Measurements from ENCODE around the gene EEF1AKMT4. TPM values are rescaled to one million over a fixed set of nuclear protein-coding genes. Genes with fewer than 3 reads are reported as not detected.

The EEF1AKMT4 gene
- total and polyA plus RNA-seq, 2 of the 8 experiments (the other 6 are each of a cell fraction or from before 2014, with no cell fraction given), result 9.3 to 30.1 TPM

DNA sequence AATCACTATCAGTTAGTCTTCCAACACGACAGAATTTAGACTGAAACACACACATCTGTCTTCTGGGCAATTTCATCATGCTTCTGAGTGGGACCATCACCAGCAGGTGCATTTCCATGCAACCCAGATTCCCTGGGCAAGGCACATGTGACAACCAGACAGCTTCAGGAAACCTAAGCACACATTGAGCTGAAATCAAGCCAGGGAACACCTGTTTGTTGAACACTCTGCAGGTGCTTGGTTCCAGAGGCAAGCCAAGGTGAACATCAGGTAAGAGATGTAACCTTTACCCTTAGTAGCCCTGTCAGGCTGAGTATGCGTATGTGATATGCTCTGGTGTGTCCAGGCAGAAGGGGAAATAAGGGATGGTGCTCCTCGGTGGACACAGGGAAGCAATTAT lies 46.3 kb downstream of the EEF1AKMT4 start:
- H3K79me1 ChIP-seq (ENCODE audit: low read depth, low read length), result peaks cover 8% of the 10 kb centered on the region; the same call in 1 of the 2 replicates
- peaks cover 0 to 6% of the 10 kb centered on the region in 2 experiments for H4K20me1 ChIP-seq (replicated peaks in 1 of 2; ENCODE audit: control insufficient read depth in 1 of 2, insufficient read depth in 2 of 2, low read length in 2 of 2)
- no peak overlapping the region for H2BK120ac ChIP-seq (replicated peaks; ENCODE audit: low read depth, low read length)
- no peak overlapping the region for H3K4me3 ChIP-seq (ENCODE audit: extremely low read depth in 1 of 4, insufficient read depth in 2 of 4, low read depth in 3 of 4, low read length in 4 of 4)
- no peak overlapping the region for H3K23ac ChIP-seq (ENCODE audit: insufficient read length)
- no peak overlapping the region for H2BK15ac ChIP-seq (ENCODE audit: low read length)
- H2BK20ac ChIP-seq (ENCODE audit: low read length), result no peak overlapping the region
- no peak overlapping the region for H4K8ac ChIP-seq (ENCODE audit: extremely low read depth, insufficient read depth, low read length)
- H3K4ac ChIP-seq (replicated peaks; ENCODE audit: insufficient read length, low read depth, low read length), result no peak overlapping the region
- H3K9ac ChIP-seq (replicated peaks in 1 of 4; ENCODE audit: extremely low read depth in 1 of 4, low read depth in 3 of 4, low read length in 3 of 4), result no peak overlapping the region
- no peaks in the 10 kb centered on the region for H3K27me3 ChIP-seq (replicated peaks in 1 of 4; ENCODE audit: control insufficient read depth in 3 of 4, extremely low read depth in 1 of 4, insufficient read depth in 3 of 4, low read length in 3 of 4)
- no peak overlapping the region for H4K5ac ChIP-seq (ENCODE audit: insufficient read length, low read depth, low read length)
- no peak overlapping the region for H3K18ac ChIP-seq (ENCODE audit: extremely low read depth, low read length)
- H3K27ac ChIP-seq (ENCODE audit: low read depth, low read length), result no peak overlapping the region
- H3K4me1 ChIP-seq (replicated peaks in 1 of 4; ENCODE audit: control insufficient read depth in 3 of 4, insufficient read depth in 4 of 4, low read length in 3 of 4), result peaks cover 0 to 7% (median 2%) of the 10 kb centered on the region in 4 experiments; a peak in 4 of 7 replicates
- H3K56ac ChIP-seq (replicated peaks; ENCODE audit: insufficient read length, low read depth, low read length), result no peak overlapping the region
- CTCF ChIA-PET (ENCODE audit: partially characterized antibody), result interaction anchor here (1.2 to 8.3 kb wide), 2 partner anchors 49 to 69 kb away, joined by 4 to 52 read pairs; partner anchors contain the start of gene VWA5B2
- FAIRE-seq (no peak), DNase-seq (ENCODE audit: low read depth in 1 of 2, low spot score in 2 of 2) (no peak)
- no peak overlapping the region for H4K91ac ChIP-seq (replicated peaks; ENCODE audit: insufficient read length, low read length)
- no peak overlapping the region for H3K4me2 ChIP-seq (ENCODE audit: insufficient read depth in 1 of 2, low read depth in 2 of 2, low read length in 2 of 2)
- H3K79me2 ChIP-seq (ENCODE audit: control insufficient read depth in 1 of 2, insufficient read depth in 2 of 2, low read length in 2 of 2), result peaks cover 8 to 16% of the 10 kb centered on the region in 2 experiments
- H3K23me2 ChIP-seq (ENCODE audit: low read depth, low read length), result peaks cover 10% of the 10 kb centered on the region
- TF ChIP-seq KDM5A (IDR thresholded peaks at IDR 0.05; ENCODE audit: low read length), result no peak
- no peak for TF ChIP-seq RFX5 (IDR thresholded peaks at IDR 0.05; ENCODE audit: borderline replicate concordance, low read depth, low read length)
- TF ChIP-seq CEBPB (IDR thresholded peaks at IDR 0.05; ENCODE audit: low read depth, low read length), result no peak
- TF ChIP-seq ASH2L (IDR thresholded peaks at IDR 0.05; ENCODE audit: low read length), result no peak
- no peak for TF ChIP-seq PHF8 (conservative IDR thresholded peaks at IDR 0.05; ENCODE audit: low read depth, low read length)
- TF ChIP-seq JUND (IDR thresholded peaks at IDR 0.05; ENCODE audit: low read length), result no peak
- TF ChIP-seq ZNF274 (IDR thresholded peaks at IDR 0.05; ENCODE audit: borderline replicate concordance, extremely low read depth, low read length), result no peak
- no peak for TF ChIP-seq POU5F1 (IDR thresholded peaks at IDR 0.05; ENCODE audit: low read depth, low read length)
- WGBS, 2 experiments (ENCODE audit: extremely low coverage in 1 of 2, insufficient coverage in 1 of 2, insufficient read length in 1 of 2, insufficient replicate concordance in 2 of 2, low coverage in 1 of 2, low lambda C conversion rate in 2 of 2, missing lambda C conversion rate in 1 of 2), result 70% methylated on average over 3 of the region's 3 CpGs; no CpG with 5 or more reads in 1 of the 2 experiments
- POLR2A ChIA-PET (ENCODE audit: partially characterized antibody), result interaction anchor here (1.5 kb wide), 1 partner anchor 67 kb away, joined by 3 read pairs; no protein-coding TSS in a partner anchor
- H3K14ac ChIP-seq (ENCODE audit: insufficient read length), result no peak overlapping the region
- H3K36me3 ChIP-seq (ENCODE audit: control insufficient read depth in 2 of 4, insufficient read depth in 4 of 4, low read length in 3 of 4), result peaks cover 0 to 7% (median 5%) of the 10 kb centered on the region in 4 experiments; a peak in 5 of 8 replicates
- H2BK5ac ChIP-seq (ENCODE audit: low read depth, low read length), result no peak overlapping the region
- H2AK5ac ChIP-seq (ENCODE audit: low read depth, low read length), result no peak overlapping the region
- no peak overlapping the region for H2BK12ac ChIP-seq (ENCODE audit: low read depth, low read length)
- no peak overlapping the region for H2AFZ ChIP-seq (ENCODE audit: low read length)
- no peaks in the 10 kb centered on the region for H3K9me3 ChIP-seq (ENCODE audit: insufficient read depth in 2 of 2, low read depth in 1 of 2, low read length in 1 of 2)

All from H1 (cell line).